ENCODE data around the gene PCDH1. TPM values are rescaled to one million over a fixed set of nuclear protein-coding genes. Genes with fewer than 3 reads are reported as not detected.

Gene PCDH1
- total RNA-seq, 1 experiment from 2014 or later: 127 TPM

DNA sequence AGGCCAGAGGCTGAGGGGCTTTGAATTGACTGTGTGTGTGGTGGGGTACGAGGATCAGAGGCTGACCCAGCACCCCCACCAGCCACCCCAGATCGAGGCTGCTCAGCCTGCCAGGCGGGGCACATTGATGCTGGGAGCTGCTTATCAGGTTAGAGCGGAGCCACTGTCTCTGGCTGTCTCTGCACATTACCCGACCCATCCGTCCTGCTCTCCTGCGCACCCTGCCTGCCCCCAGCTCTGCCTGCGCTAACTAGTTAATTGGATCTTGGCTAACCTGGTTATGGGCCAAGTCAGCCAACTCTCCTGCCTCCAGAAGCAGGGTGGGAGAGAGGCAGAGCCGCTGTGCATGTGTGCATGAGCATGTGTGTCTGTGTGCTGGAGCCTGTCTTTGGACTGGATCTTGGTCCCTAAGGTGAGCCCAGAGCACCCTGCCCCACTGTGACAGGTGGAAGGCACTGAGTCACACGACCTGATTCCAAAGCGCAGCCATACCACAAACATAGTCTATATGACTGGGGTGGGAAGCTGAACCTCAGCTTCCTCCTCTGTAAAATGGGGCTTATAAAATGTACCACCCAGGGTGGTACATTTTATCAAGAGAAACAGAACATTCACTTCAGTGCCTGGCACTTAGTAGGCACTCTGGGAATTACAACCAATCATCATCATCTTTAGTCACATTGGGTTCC, 39.7 kb downstream of the PCDH1 start:
- no peaks in the 10 kb centered on the region for H3K79me1 ChIP-seq (ENCODE audit: insufficient read depth, low read depth, low read length, poor library complexity, severe bottlenecking)
- H2AFZ ChIP-seq (ENCODE audit: low read length): no peak overlapping the region
- no peaks in the 10 kb centered on the region for H4K20me1 ChIP-seq (ENCODE audit: control insufficient read depth, insufficient read depth, insufficient read length)
- H2BK20ac ChIP-seq (ENCODE audit: low read depth, low read length, poor library complexity, severe bottlenecking): no peak overlapping the region
- H3K23me2 ChIP-seq (ENCODE audit: insufficient read length, low read depth, low read length, poor library complexity, severe bottlenecking): no peaks in the 10 kb centered on the region
- H3T11ph ChIP-seq (ENCODE audit: low read length): no peak overlapping the region
- Mint-ChIP-seq H3K27ac (peak overlapping the region; percentile 100), H3K9me3 (no peaks in the 10 kb centered on the region), H3K36me3 (ENCODE audit: insufficient read depth in 1 of 3, low read depth in 3 of 3) (no peaks in the 10 kb centered on the region; a peak in 2 of 7 replicates), H3K4me1 (peaks cover 76 to 88% of the 10 kb centered on the region in 2 experiments), H3K4me3 (peak overlapping the region; percentile 55 to 78; a peak in 4 of 5 replicates), H3K27me3 (ENCODE audit: low read depth) (no peaks in the 10 kb centered on the region)
- H3K4me1 ChIP-seq (ENCODE audit: insufficient read depth, low read length): peaks cover 44% of the 10 kb centered on the region
- no peak overlapping the region for H3K56ac ChIP-seq (ENCODE audit: insufficient read length, low read depth, low read length)
- no peak overlapping the region for H3K9ac ChIP-seq (ENCODE audit: extremely low read depth, insufficient read length, low read length)
- H3K4me2 ChIP-seq (ENCODE audit: insufficient read depth, insufficient read length, low read length): peak overlapping the region; percentile 39
- no peak overlapping the region for H3K23ac ChIP-seq (ENCODE audit: insufficient read length, low read depth, low read length)
- no peak overlapping the region for H3K4ac ChIP-seq (ENCODE audit: low read depth, low read length)
- no peak overlapping the region for H2AK5ac ChIP-seq (ENCODE audit: insufficient read length, low read length)
- peak overlapping the region; percentile 25 for H3K18ac ChIP-seq (ENCODE audit: insufficient read length, low read depth, low read length)
- H2BK5ac ChIP-seq (ENCODE audit: insufficient read length, low read length): peak overlapping the region; percentile 3
- TF ChIP-seq CTCF (conservative IDR thresholded peaks at IDR 0.05): no peak
- WGBS (ENCODE audit: extremely low coverage, insufficient read length, low lambda C conversion rate): no CpG with 5 or more reads among the region's 11 CpGs
- DNase-seq: peak; percentile 74
- no peak overlapping the region for H2BK15ac ChIP-seq (ENCODE audit: low read depth, low read length)
- H3K27me3 ChIP-seq (ENCODE audit: insufficient read depth, low read length): no peaks in the 10 kb centered on the region
- no peak overlapping the region for H4K8ac ChIP-seq (replicated peaks; ENCODE audit: insufficient read length, low read depth, low read length)
- no peaks in the 10 kb centered on the region for H3K9me3 ChIP-seq (ENCODE audit: control insufficient read depth, low read depth, low read length)
- H3K79me2 ChIP-seq (ENCODE audit: insufficient read depth, low read length): no peaks in the 10 kb centered on the region
- no peak overlapping the region for H4K91ac ChIP-seq (ENCODE audit: insufficient read length, low read depth, low read length)
- peak overlapping the region; percentile 41 for H3K14ac ChIP-seq (ENCODE audit: insufficient read depth, low read length)
- H2BK120ac ChIP-seq (ENCODE audit: low read depth, low read length, poor library complexity, severe bottlenecking): peak overlapping the region; percentile 40
- H3K27ac ChIP-seq (ENCODE audit: insufficient read length, low read depth, low read length): peak overlapping the region; percentile 87
- no peak overlapping the region for H4K5ac ChIP-seq (ENCODE audit: insufficient read length, low read depth, low read length)
- H2BK12ac ChIP-seq (ENCODE audit: insufficient read length, low read depth, low read length): no peak overlapping the region

Measured in H9 (cell line).